Keratinocyte (primary cell): ENCODE measurements around the gene PRR7. TPM values are rescaled to one million over a fixed set of nuclear protein-coding genes. Genes with fewer than 3 reads are reported as not detected.

Experiments used
- DNase-seq: peaks from one replicate; pipeline ENCODE4 v3.0.0-alpha.2; 2011; ENCODE audit warnings: low read depth, missing footprints, low spot score
- FAIRE-seq: peaks from 2 replicates; lab custom pipeline; 2011; peaks lifted over from hg19 to GRCh38; lab: Jason Lieb, UNC
- H2AFZ ChIP-seq: 2 replicates; pipeline ENCODE4 v1.6.0; 2012; ENCODE audit warnings: low read length, control low read depth, inconsistent platforms; ENCODE audit not compliant: control insufficient read depth
- H3K27ac ChIP-seq: 2 replicates; pipeline ENCODE4 v1.5.1; 2011; ENCODE audit warnings: low read length; ENCODE audit not compliant: control insufficient read depth, insufficient read depth
- H3K27me3 ChIP-seq: 3 replicates; pipeline ENCODE4 v1.6.0; 2011; ENCODE audit warnings: low read length; ENCODE audit not compliant: control insufficient read depth, insufficient read depth; ENCODE audit errors: extremely low read depth
- H3K36me3 ChIP-seq, 2 experiments: 2 replicates in 1 of 2; 3 replicates in 1 of 2; pipeline ENCODE4 v1.5.1; 2011; ENCODE audit warnings: low read length in 2 of 2, mild to moderate bottlenecking in 1 of 2; ENCODE audit not compliant: control insufficient read depth in 2 of 2, insufficient read depth in 2 of 2; ENCODE audit errors: extremely low read depth in 1 of 2
- H3K4me1 ChIP-seq: 3 replicates; pipeline ENCODE4 v1.5.1; 2011; ENCODE audit warnings: low read length; ENCODE audit not compliant: control insufficient read depth, insufficient read depth; ENCODE audit errors: extremely low read depth
- H3K4me2 ChIP-seq: 3 replicates; pipeline ENCODE4 v1.6.0; 2011; ENCODE audit warnings: low read depth, low read length; ENCODE audit not compliant: control insufficient read depth, insufficient read depth; ENCODE audit errors: extremely low read depth
- H3K4me3 ChIP-seq, 3 experiments: fragments of 200-600 bp in 1 of 3; sonication (generic) in 1 of 3; 2 replicates in 2 of 3; 3 replicates in 1 of 3; pipeline ENCODE4 v1.5.1; 2011 to 2016; ENCODE audit warnings: low read length in 3 of 3, mild to moderate bottlenecking in 3 of 3, control low read depth in 2 of 3, inconsistent platforms in 1 of 3, low read depth in 1 of 3, mixed read lengths in 1 of 3, mixed run types in 1 of 3, moderate library complexity in 1 of 3; ENCODE audit not compliant: control insufficient read depth in 2 of 3, insufficient read depth in 2 of 3; ENCODE audit errors: extremely low read depth in 1 of 3
- H3K79me2 ChIP-seq: 2 replicates; pipeline ENCODE4 v1.6.0; 2012; ENCODE audit warnings: low read length; ENCODE audit not compliant: control insufficient read depth, insufficient read depth
- H3K9ac ChIP-seq: 3 replicates; pipeline ENCODE4 v1.6.0; 2011; ENCODE audit warnings: low read length; ENCODE audit not compliant: control insufficient read depth, insufficient read depth; ENCODE audit errors: extremely low read depth
- H3K9me1 ChIP-seq: 3 replicates; pipeline ENCODE4 v1.6.0; 2011; ENCODE audit warnings: low read length; ENCODE audit not compliant: control insufficient read depth, insufficient read depth; ENCODE audit errors: extremely low read depth
- H3K9me3 ChIP-seq: 2 replicates; pipeline ENCODE4 v1.5.1; 2012; ENCODE audit warnings: low read depth, low read length; ENCODE audit not compliant: control insufficient read depth
- H4K20me1 ChIP-seq: 3 replicates; pipeline ENCODE4 v1.6.0; 2011; ENCODE audit warnings: low read length; ENCODE audit not compliant: control insufficient read depth, insufficient read depth; ENCODE audit errors: extremely low read depth
- EZH2 ChIP-seq: IDR thresholded peaks from one replicate; pipeline ENCODE4 v1.6.1; 2012; ENCODE audit warnings: inconsistent platforms, mild to moderate bottlenecking, low read length, moderate library complexity
- dilution Hi-C: fragments of 300-500 bp; cut with MboI; formaldehyde crosslinking; loops from one replicate; pipeline ENCODE4 v1.7.0; 2020; ENCODE audit warnings: low sequenced_read_pairs; ENCODE audit not compliant: extremely low pct_ligation_motif_present
- polyA plus RNA-seq, 5 experiments: library from polyadenylated mRNA; depleted of rRNA in 3 of 5; stranded (reverse) in 3 of 5; stranded (forward) in 1 of 5; unstranded in 1 of 5; fragments of >200 nt; gene quantifications; 1 replicate in 1 of 5; 2 replicates in 3 of 5; 3 replicates in 1 of 5; pipeline versions ENCODE4 v1.2.1 to v1.2.3, GENCODE V29; 2011 to 2012; ENCODE audit warnings: missing spikeins in 2 of 5, low read depth in 1 of 5, low replicate concordance in 1 of 5
- TF ChIP-seq, protein P1 (sequence below), 3 experiments: IDR thresholded peaks in 1 of 3; conservative IDR thresholded peaks in 1 of 3; optimal IDR thresholded peaks in 1 of 3; 2 replicates in 2 of 3; 3 replicates in 1 of 3; pipeline versions ENCODE3 to v1.5.1; 2011; ENCODE audit warnings: low read length in 3 of 3, mild to moderate bottlenecking in 3 of 3, moderate library complexity in 2 of 3, control low read depth in 1 of 3, inconsistent platforms in 1 of 3; ENCODE audit not compliant: insufficient read depth in 2 of 3; ENCODE audit errors: extremely low read depth in 1 of 3

The PRR7 gene
- polyA plus RNA-seq, 1 donor (not counting 4 experiments of a cell fraction or from before 2014, with no cell fraction given): 1.1 TPM

- dilution Hi-C loops: no loop called here
- H2AFZ ChIP-seq: no peak overlapping the region
- DNase-seq (no peak), FAIRE-seq (no peak)
- no peaks in the 10 kb centered on the region for H3K9me3 ChIP-seq
- H3K4me2 ChIP-seq: no peak overlapping the region
- H3K36me3 ChIP-seq: peaks cover 24 to 32% of the 10 kb centered on the region in 2 experiments
- no peaks in the 10 kb centered on the region for H3K27me3 ChIP-seq
- H3K9me1 ChIP-seq: no peaks in the 10 kb centered on the region
- H3K4me3 ChIP-seq: no peak overlapping the region
- no peaks in the 10 kb centered on the region for H3K79me2 ChIP-seq
- no peak overlapping the region for H3K27ac ChIP-seq
- peaks cover 1% of the 10 kb centered on the region for H4K20me1 ChIP-seq
- H3K4me1 ChIP-seq: no peaks in the 10 kb centered on the region
- H3K9ac ChIP-seq: no peak overlapping the region
- TF ChIP-seq EZH2: no peak
- TF ChIP-seq, protein P1, sequence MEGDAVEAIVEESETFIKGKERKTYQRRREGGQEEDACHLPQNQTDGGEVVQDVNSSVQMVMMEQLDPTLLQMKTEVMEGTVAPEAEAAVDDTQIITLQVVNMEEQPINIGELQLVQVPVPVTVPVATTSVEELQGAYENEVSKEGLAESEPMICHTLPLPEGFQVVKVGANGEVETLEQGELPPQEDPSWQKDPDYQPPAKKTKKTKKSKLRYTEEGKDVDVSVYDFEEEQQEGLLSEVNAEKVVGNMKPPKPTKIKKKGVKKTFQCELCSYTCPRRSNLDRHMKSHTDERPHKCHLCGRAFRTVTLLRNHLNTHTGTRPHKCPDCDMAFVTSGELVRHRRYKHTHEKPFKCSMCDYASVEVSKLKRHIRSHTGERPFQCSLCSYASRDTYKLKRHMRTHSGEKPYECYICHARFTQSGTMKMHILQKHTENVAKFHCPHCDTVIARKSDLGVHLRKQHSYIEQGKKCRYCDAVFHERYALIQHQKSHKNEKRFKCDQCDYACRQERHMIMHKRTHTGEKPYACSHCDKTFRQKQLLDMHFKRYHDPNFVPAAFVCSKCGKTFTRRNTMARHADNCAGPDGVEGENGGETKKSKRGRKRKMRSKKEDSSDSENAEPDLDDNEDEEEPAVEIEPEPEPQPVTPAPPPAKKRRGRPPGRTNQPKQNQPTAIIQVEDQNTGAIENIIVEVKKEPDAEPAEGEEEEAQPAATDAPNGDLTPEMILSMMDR (optimal IDR thresholded peaks at IDR 0.05 in 1 of 3, IDR thresholded peaks at IDR 0.05 in 1 of 3, conservative IDR thresholded peaks at IDR 0.05 in 1 of 3; ENCODE audit: extremely low read depth in 1 of 3, insufficient read depth in 2 of 3, low read length in 3 of 3): no peak
Observed at GRCh38 chr5:177462021-177462670, 15.5 kb downstream of the PRR7 start.

DNA sequence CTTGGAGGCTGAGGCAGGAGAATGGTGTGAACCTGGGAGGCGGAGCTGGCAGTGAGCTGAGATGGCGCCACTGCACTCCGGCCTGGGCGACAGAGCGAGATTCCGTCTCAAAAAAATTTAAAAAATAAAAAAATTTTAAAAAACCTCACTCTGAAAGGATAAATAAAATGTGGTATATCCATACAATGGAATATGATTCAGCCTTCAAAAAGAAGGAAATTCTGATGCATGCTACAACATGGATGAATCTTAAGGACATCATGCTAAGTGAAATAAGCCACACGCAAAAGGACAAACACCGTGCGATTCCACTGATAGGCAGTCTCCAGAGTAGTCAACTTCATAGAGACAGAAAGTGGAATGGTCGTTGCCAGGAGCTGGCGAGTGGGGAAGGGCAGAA lies 18.4 kb downstream of the PRR7 start:
- Histone ChIP-seq H4K20me1 (peaks cover 16% of the 10 kb centered on the region), H3K79me2 (peaks cover 6% of the 10 kb centered on the region)
- no peak for FAIRE-seq

More for the DNA sequence above, 18.4 kb downstream of the PRR7 start:
- Histone ChIP-seq H3K27me3 (no peaks in the 10 kb centered on the region), H3K27ac (no peak overlapping the region), H3K4me2 (no peak overlapping the region), H3K36me3 (peaks cover 14 to 26% of the 10 kb centered on the region in 2 experiments), H3K4me3 (no peak overlapping the region), H3K4me1 (peaks cover 14% of the 10 kb centered on the region), H3K9me1 (peaks cover 7% of the 10 kb centered on the region), H3K9me3 (no peaks in the 10 kb centered on the region), H2AFZ (no peak overlapping the region), H3K9ac (no peak overlapping the region)
- no peak for TF ChIP-seq EZH2
- TF ChIP-seq, protein P1 (optimal IDR thresholded peaks at IDR 0.05 in 1 of 3, IDR thresholded peaks at IDR 0.05 in 1 of 3, conservative IDR thresholded peaks at IDR 0.05 in 1 of 3; ENCODE audit: extremely low read depth in 1 of 3, insufficient read depth in 2 of 3, low read length in 3 of 3): no peak
- DNase-seq: no peak
- dilution Hi-C loops: no loop called here
